H1 (cell line): Measurements from ENCODE around the gene GRM7. TPM values are rescaled to one million over a fixed set of nuclear protein-coding genes. Genes with fewer than 3 reads are reported as not detected.

Experiments
- CTCF ChIA-PET: fragments of 300-600 bp; sonication (Branson Sonifier 250); formaldehyde crosslinking; loops from one replicate; lab custom pipeline; 2021; ENCODE audit not compliant: partially characterized antibody; lab: Charles Lee
- POLR2A ChIA-PET: fragments of 300-600 bp; sonication (Branson Sonifier 250); formaldehyde crosslinking; loops from one replicate; lab custom pipeline; 2021; ENCODE audit warnings: inconsistent platforms; ENCODE audit not compliant: partially characterized antibody; lab: Charles Lee
- DNase-seq, 2 experiments: peaks; one replicate each; pipeline versions ENCODE4 v3.0.0 to v3.0.0-alpha.2; 2010 to 2022; ENCODE audit warnings: low spot score in 2 of 2, low read depth in 1 of 2, mixed read lengths in 1 of 2
- FAIRE-seq: peaks from 2 replicates; lab custom pipeline; 2011; peaks lifted over from hg19 to GRCh38; lab: Jason Lieb, UNC
- H2AFZ ChIP-seq: 2 replicates; pipeline ENCODE4 v1.8.1; 2012; ENCODE audit warnings: low read length, inconsistent platforms
- H2AK5ac ChIP-seq: 2 replicates; pipeline ENCODE4 v1.6.1; 2013; ENCODE audit warnings: low read depth, low read length
- H2BK120ac ChIP-seq: replicated peaks from 2 replicates; pipeline ENCODE3; 2013; ENCODE audit warnings: low read depth, low read length, inconsistent platforms
- H2BK12ac ChIP-seq: 2 replicates; pipeline ENCODE4 v1.6.1; 2013; ENCODE audit warnings: low read depth, low read length
- H2BK15ac ChIP-seq: 2 replicates; pipeline ENCODE4 v1.6.1; 2013; ENCODE audit warnings: low read length
- H2BK20ac ChIP-seq: 2 replicates; pipeline ENCODE4 v1.6.1; 2013; ENCODE audit warnings: low read length
- H2BK5ac ChIP-seq: 2 replicates; pipeline ENCODE4 v1.6.1; 2013; ENCODE audit warnings: low read depth, low read length
- H3K14ac ChIP-seq: 2 replicates; pipeline ENCODE4 v1.6.1; 2013; ENCODE audit warnings: inconsistent platforms; ENCODE audit not compliant: insufficient read length
- H3K18ac ChIP-seq: 2 replicates; pipeline ENCODE4 v1.6.1; 2013; ENCODE audit warnings: low read length; ENCODE audit errors: extremely low read depth
- H3K23ac ChIP-seq: 2 replicates; pipeline ENCODE4 v1.6.1; 2013; ENCODE audit warnings: inconsistent platforms; ENCODE audit not compliant: insufficient read length
- H3K23me2 ChIP-seq: 2 replicates; pipeline ENCODE4 v1.6.1; 2013; ENCODE audit warnings: low read depth, low read length
- H3K27ac ChIP-seq: 2 replicates; pipeline ENCODE4 v1.6.1; 2011; ENCODE audit warnings: low read depth, low read length, inconsistent platforms
- H3K27me3 ChIP-seq, 4 experiments: replicated peaks in 1 of 4; 1 replicate in 1 of 4; 2 replicates in 3 of 4; pipeline versions ENCODE4 v1.6.1 to v1.8.1; 2011 to 2013; ENCODE audit warnings: low read length in 3 of 4, mild to moderate bottlenecking in 3 of 4, inconsistent platforms in 2 of 4, mixed read lengths in 2 of 4, moderate library complexity in 1 of 4; ENCODE audit not compliant: control insufficient read depth in 3 of 4, insufficient read depth in 3 of 4; ENCODE audit errors: extremely low read depth in 1 of 4
- H3K36me3 ChIP-seq, 4 experiments: 2 replicates each; pipeline versions ENCODE4 v1.6.1 to v1.8.1; 2011 to 2013; ENCODE audit warnings: mild to moderate bottlenecking in 4 of 4, low read length in 3 of 4, moderate library complexity in 2 of 4, control low read depth in 1 of 4, inconsistent platforms in 1 of 4; ENCODE audit not compliant: insufficient read depth in 4 of 4, control insufficient read depth in 2 of 4
- H3K4ac ChIP-seq: replicated peaks from 2 replicates; pipeline ENCODE3; 2013; ENCODE audit warnings: low read length, low read depth, mixed read lengths, inconsistent platforms; ENCODE audit not compliant: insufficient read length
- H3K4me1 ChIP-seq, 4 experiments: replicated peaks in 1 of 4; 1 replicate in 1 of 4; 2 replicates in 3 of 4; pipeline versions ENCODE4 v1.6.1 to v1.8.1; 2011 to 2013; ENCODE audit warnings: low read length in 3 of 4, inconsistent platforms in 2 of 4, mixed read lengths in 1 of 4; ENCODE audit not compliant: insufficient read depth in 4 of 4, control insufficient read depth in 3 of 4
- H3K4me2 ChIP-seq, 2 experiments: 2 replicates each; pipeline versions ENCODE4 v1.6.1 to v1.8.1; 2011 to 2013; ENCODE audit warnings: low read depth in 2 of 2, low read length in 2 of 2, control low read depth in 1 of 2, inconsistent platforms in 1 of 2, mild to moderate bottlenecking in 1 of 2; ENCODE audit not compliant: insufficient read depth in 1 of 2
- H3K4me3 ChIP-seq, 4 experiments: fragments of 200-600, 300-600 bp in 1 of 4; sonication (generic), shearing (Covaris generic), sonication (Bioruptor Twin) in 1 of 4; 2 replicates each; pipeline versions ENCODE4 v1.5.1 to v1.8.1; 2011 to 2016; ENCODE audit warnings: low read length in 4 of 4, low read depth in 3 of 4, control low read depth in 2 of 4, inconsistent platforms in 2 of 4, mild to moderate bottlenecking in 2 of 4, mixed read lengths in 1 of 4, moderate library complexity in 1 of 4; ENCODE audit not compliant: insufficient read depth in 2 of 4; ENCODE audit errors: extremely low read depth in 1 of 4
- H3K56ac ChIP-seq: replicated peaks from 2 replicates; pipeline ENCODE3; 2013; ENCODE audit warnings: low read depth, mild to moderate bottlenecking, mixed read lengths, low read length, inconsistent platforms; ENCODE audit not compliant: insufficient read length
- H3K79me1 ChIP-seq: 2 replicates; pipeline ENCODE4 v1.6.1; 2013; ENCODE audit warnings: low read depth, low read length, control low read depth
- H3K79me2 ChIP-seq, 2 experiments: 2 replicates each; pipeline versions ENCODE4 v1.6.1 to v1.8.1; 2012 to 2013; ENCODE audit warnings: low read length in 2 of 2, mild to moderate bottlenecking in 2 of 2, inconsistent platforms in 1 of 2; ENCODE audit not compliant: insufficient read depth in 2 of 2, control insufficient read depth in 1 of 2
- H3K9ac ChIP-seq, 4 experiments: replicated peaks in 1 of 4; 1 replicate in 1 of 4; 2 replicates in 3 of 4; pipeline versions ENCODE4 v1.6.1 to v1.8.1; 2011 to 2013; ENCODE audit warnings: low read depth in 3 of 4, low read length in 3 of 4, control low read depth in 2 of 4, mild to moderate bottlenecking in 2 of 4, moderate library complexity in 2 of 4, inconsistent platforms in 1 of 4; ENCODE audit errors: extremely low read depth in 1 of 4
- H3K9me3 ChIP-seq, 2 experiments: 2 replicates each; pipeline versions ENCODE4 v1.6.1 to v1.8.1; 2012 to 2013; ENCODE audit warnings: mild to moderate bottlenecking in 2 of 2, moderate library complexity in 2 of 2, control low read depth in 1 of 2, inconsistent platforms in 1 of 2, low read depth in 1 of 2, low read length in 1 of 2, mixed read lengths in 1 of 2; ENCODE audit not compliant: insufficient read depth in 2 of 2
- H4K20me1 ChIP-seq, 2 experiments: replicated peaks in 1 of 2; 2 replicates each; pipeline versions ENCODE3 to v1.8.1; 2011 to 2013; ENCODE audit warnings: inconsistent platforms in 2 of 2, low read length in 2 of 2, mild to moderate bottlenecking in 1 of 2; ENCODE audit not compliant: insufficient read depth in 2 of 2, control insufficient read depth in 1 of 2
- H4K5ac ChIP-seq: 2 replicates; pipeline ENCODE4 v1.6.1; 2013; ENCODE audit warnings: low read length, low read depth, mixed read lengths, inconsistent platforms; ENCODE audit not compliant: insufficient read length
- H4K8ac ChIP-seq: 2 replicates; pipeline ENCODE4 v1.8.0; 2013; ENCODE audit warnings: mild to moderate bottlenecking, moderate library complexity, low read length, inconsistent platforms; ENCODE audit not compliant: insufficient read depth; ENCODE audit errors: extremely low read depth
- H4K91ac ChIP-seq: replicated peaks from 2 replicates; pipeline ENCODE3; 2013; ENCODE audit warnings: low read length, mixed read lengths, inconsistent platforms; ENCODE audit not compliant: insufficient read length
- KDM5A ChIP-seq: fragments of 200-600 bp; IDR thresholded peaks from 2 replicates; pipeline ENCODE4 v1.7.1; 2012; ENCODE audit warnings: mild to moderate bottlenecking, low read length, inconsistent platforms, mixed read lengths
- SIRT6 ChIP-seq: IDR thresholded peaks from one replicate; pipeline ENCODE4 v1.7.1; 2012; ENCODE audit warnings: low read length, inconsistent platforms
- WGBS, 2 experiments: shearing (Covaris generic) in 1 of 2; methylation state at CpG; one replicate each; pipeline versions ENCODE4 v1.1.6 to v1.1.7; 2013 to 2015; ENCODE audit warnings: low lambda C conversion rate in 2 of 2, mixed read lengths in 2 of 2, inconsistent platforms in 1 of 2, low coverage in 1 of 2, missing lambda C conversion rate in 1 of 2; ENCODE audit not compliant: insufficient replicate concordance in 2 of 2, insufficient coverage in 1 of 2, insufficient read length in 1 of 2; ENCODE audit errors: extremely low coverage in 1 of 2, missing lambda C conversion rate in 1 of 2; 5-methylcytosine and 5-hydroxymethylcytosine counted together
- polyA plus RNA-seq, 7 experiments: library from polyadenylated mRNA; depleted of rRNA in 3 of 7; stranded (reverse) in 5 of 7; unstranded in 2 of 7; fragments of >200 nt in 5 of 7; fragments of 200-250 nt in 2 of 7; gene quantifications; 1 replicate in 5 of 7; 2 replicates in 1 of 7; 4 replicates in 1 of 7; pipeline versions ENCODE4 v1.2.1 to v1.2.3, GENCODE V29; 2011 to 2013; ENCODE audit warnings: missing spikeins in 2 of 7, mixed read lengths in 2 of 7
- total RNA-seq: library from RNA; stranded (reverse); fragmentation: NEBNext Ultra II Directional; extraction: Animal tissue kit (Norgen Biotek cat#: 25700); gene quantifications from 2 replicates; pipeline ENCODE4 v1.2.1, GENCODE V29; 2021

GRM7 gene
- total and polyA plus RNA-seq, 2 of the 8 experiments (the other 6 are each of a cell fraction or from before 2014, with no cell fraction given) = 0.17 to 0.24 TPM

- Histone ChIP-seq H3K56ac (no peak overlapping the region), H4K91ac (no peak overlapping the region), H3K14ac (no peak overlapping the region), H3K36me3 (no peaks in the 10 kb centered on the region), H3K27me3 (no peaks in the 10 kb centered on the region), H3K4me2 (no peak overlapping the region), H3K79me2 (no peaks in the 10 kb centered on the region), H2BK15ac (no peak overlapping the region), H3K23me2 (no peaks in the 10 kb centered on the region), H2BK120ac (no peak overlapping the region), H3K9me3 (no peaks in the 10 kb centered on the region), H4K8ac (no peak overlapping the region), H2BK12ac (no peak overlapping the region), H2AFZ (no peak overlapping the region), H4K20me1 (no peaks in the 10 kb centered on the region), H4K5ac (no peak overlapping the region), H3K27ac (no peak overlapping the region), H3K9ac (no peak overlapping the region), H2BK5ac (no peak overlapping the region), H3K4me3 (no peak overlapping the region), H3K18ac (no peak overlapping the region), H3K4me1 (peaks cover 0 to 9% (median 6%) of the 10 kb centered on the region in 4 experiments; a peak in 3 of 7 replicates), H2AK5ac (no peak overlapping the region), H3K79me1 (no peaks in the 10 kb centered on the region), H3K23ac (no peak overlapping the region), H3K4ac (no peak overlapping the region), H2BK20ac (no peak overlapping the region)
- POLR2A ChIA-PET = no interaction called here
- WGBS, 2 experiments = 94% methylated on average over 3 of the region's 3 CpGs; no CpG with 5 or more reads in 1 of the 2 experiments
- no peak for TF ChIP-seq SIRT6
- no peak for TF ChIP-seq KDM5A
- no peak for DNase-seq
- CTCF ChIA-PET = interaction anchor here (1.2 kb wide), 1 partner anchor 10 kb away, joined by 3 read pairs; no protein-coding TSS in a partner anchor
- no peak for FAIRE-seq
These were observed 849.4 kb downstream of the GRM7 start for GRCh38 chr3:7710284-7710683.
